NCI-H82 treated with DMSO at 0.1 percent for 48 hours (cell line): ENCODE data around the gene SQSTM1.
"Not testable (repeated sequence)": the region's sequence is repeated elsewhere in the genome, so short reads cannot be mapped to it uniquely, and the experiment has no call there.

Experiments
- DNase-seq: peaks from one replicate; lab custom pipeline; 2025; ENCODE audit not compliant: unreplicated experiment; lab: John Stamatoyannopoulos, UW

The SQSTM1 gene

GRCh38 chr5:179820483-179821297 is at the start of gene SQSTM1:
SQSTM1 (plus strand) TSS chr5:179820905; CDS start chr5:179820937, 32 bp downstream.
- DNase-seq = peak; percentile 2

- no peak for DNase-seq
Observed at GRCh38 chr5:179771311-179771895, 49.3 kb upstream of the SQSTM1 start.

GRCh38 chr5:179772351-179772750 is 48.4 kb upstream of the SQSTM1 start:
- no peak for DNase-seq

DNA sequence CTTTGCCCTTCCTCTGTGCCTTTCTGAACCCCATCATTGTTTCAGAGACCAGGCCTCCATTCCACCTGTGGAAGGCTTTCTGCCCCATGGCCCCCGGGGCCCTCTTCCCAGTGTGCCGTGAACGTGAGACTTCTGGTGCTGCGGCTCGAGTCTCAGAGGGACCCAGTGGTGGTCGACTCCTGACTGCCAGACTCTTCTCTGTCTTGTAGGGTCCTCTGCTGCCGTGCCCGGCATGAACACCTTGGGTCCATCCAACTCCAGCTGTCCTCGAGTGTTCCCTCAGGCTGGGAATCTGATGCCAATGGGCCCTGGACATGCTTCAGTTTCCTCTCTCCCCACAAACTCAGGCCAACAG is 47.0 kb upstream of the SQSTM1 start:
- no peak for DNase-seq

GRCh38 chr5:179774442-179774841 is 46.3 kb upstream of the SQSTM1 start:
- DNase-seq = no peak

DNA sequence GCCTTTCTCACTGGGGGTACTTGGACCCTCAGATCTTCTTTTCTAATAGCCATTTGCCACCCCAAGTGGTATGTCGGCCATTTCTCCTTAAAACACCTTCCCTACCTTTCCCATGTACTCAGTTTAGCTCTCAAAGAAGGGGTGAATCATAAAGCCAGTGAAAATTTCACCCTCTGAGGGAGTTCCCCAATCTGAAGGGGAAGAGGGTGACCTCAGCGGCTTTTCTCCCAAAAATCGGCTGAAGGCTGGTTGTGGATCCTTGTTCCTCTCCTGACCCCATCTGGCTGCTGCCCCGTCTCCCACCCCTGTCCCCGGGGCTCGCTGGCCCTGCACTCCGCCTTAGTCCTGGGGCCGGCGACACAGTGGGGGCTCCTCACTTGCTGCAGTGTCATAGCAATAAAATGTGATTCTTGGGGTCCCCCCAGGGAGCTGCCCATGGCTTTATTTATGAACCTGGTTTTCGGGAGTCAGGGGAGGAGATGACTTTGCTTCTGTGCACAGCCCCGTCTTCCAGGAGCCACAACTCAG is 44.2 kb upstream of the SQSTM1 start:
- DNase-seq = no peak

GRCh38 chr5:179777456-179777855 is 43.2 kb upstream of the SQSTM1 start:
- no peak for DNase-seq

GRCh38 chr5:179777909-179778308 is 42.8 kb upstream of the SQSTM1 start:
- DNase-seq = no peak

GRCh38 chr5:179778591-179778990 is 42.1 kb upstream of the SQSTM1 start:
- DNase-seq = no peak

DNA sequence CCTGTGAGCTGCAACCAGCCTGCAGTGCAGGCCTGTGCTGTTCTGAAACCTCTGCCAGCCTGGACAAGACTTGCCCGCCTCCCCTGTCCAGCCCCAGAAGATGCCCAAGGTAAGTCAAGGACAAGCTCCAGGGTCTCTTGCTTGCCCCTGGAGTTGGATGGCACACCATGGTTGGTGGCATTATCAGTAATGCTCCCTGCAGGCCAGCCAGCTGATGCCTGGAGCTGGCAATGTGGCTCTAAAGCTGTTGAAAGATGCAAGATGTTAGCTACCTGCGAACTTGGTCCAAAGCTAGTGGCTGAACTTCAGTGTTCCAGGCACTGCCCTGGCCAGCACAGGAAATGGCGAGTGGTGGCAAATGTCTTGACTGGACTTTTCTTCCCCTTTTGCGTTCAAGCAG is 40.9 kb upstream of the SQSTM1 start:
- no peak for DNase-seq

GRCh38 chr5:179780362-179780761 is 40.3 kb upstream of the SQSTM1 start:
- no peak for DNase-seq

DNA sequence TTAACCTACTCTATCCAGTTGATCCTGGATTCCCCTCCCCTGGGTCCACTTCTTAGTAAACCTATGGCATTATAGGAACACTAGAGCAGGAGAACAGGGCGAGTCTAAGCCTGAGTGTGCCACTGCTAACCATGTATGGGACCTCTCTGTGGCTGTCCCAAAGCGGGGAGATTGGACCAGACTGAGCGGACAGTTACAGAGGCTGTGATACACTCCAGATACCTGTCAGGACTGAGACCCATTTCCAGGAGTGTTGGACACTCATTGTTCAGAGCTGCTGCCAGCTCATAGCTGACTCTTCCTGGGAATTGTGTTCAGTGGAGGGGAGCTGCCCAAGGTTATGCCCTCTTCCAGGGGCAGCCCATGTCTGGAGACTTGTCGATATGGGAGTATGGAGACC is 38.9 kb upstream of the SQSTM1 start:
- no peak for DNase-seq

DNA sequence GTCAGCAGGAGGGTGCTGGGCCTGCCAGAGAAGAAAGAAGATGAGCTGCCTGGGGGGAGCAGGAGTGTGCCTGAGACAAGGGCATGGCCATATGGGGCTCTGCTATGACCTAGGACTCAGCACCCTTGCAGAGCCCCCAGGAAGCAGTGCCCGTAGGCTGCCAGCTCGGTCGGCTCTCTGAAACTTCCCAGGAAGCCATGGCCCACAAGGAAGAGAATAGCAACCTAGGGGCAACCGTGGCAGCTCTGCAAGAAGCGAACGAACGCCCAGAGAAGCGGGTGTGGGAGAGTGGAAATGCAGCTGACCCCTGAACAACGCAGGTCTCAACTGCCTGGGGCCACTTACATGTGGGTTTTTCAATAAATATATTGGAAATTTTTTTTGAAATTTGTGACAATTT is 37.6 kb upstream of the SQSTM1 start:
- DNase-seq = no peak

DNA sequence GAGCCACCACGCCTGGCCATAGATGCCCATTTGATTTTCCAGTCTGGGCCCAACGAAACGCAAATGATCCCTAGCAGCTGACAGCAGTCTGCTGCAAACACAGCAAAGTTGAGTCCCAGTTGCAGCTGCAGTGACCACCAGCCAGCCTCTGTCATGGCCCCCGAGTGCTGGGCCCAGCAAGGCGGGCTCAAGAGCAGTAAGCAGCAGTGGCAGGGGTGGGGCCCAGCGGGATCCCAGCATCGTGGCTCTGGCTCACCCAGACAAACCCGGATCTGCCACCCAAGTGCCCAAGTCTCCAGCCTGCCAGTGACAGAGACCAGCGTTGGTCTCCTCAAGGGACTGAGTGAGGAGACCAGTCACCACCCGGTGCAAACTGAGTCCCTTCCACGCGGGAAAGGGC is 33.8 kb upstream of the SQSTM1 start:
- DNase-seq = no peak

GRCh38 chr5:179788193-179788854 is 32.4 kb upstream of the SQSTM1 start:
- no peak for DNase-seq

- DNase-seq = not testable (repeated sequence)
Observed at GRCh38 chr5:179789278-179789677, 31.4 kb upstream of the SQSTM1 start.

DNA sequence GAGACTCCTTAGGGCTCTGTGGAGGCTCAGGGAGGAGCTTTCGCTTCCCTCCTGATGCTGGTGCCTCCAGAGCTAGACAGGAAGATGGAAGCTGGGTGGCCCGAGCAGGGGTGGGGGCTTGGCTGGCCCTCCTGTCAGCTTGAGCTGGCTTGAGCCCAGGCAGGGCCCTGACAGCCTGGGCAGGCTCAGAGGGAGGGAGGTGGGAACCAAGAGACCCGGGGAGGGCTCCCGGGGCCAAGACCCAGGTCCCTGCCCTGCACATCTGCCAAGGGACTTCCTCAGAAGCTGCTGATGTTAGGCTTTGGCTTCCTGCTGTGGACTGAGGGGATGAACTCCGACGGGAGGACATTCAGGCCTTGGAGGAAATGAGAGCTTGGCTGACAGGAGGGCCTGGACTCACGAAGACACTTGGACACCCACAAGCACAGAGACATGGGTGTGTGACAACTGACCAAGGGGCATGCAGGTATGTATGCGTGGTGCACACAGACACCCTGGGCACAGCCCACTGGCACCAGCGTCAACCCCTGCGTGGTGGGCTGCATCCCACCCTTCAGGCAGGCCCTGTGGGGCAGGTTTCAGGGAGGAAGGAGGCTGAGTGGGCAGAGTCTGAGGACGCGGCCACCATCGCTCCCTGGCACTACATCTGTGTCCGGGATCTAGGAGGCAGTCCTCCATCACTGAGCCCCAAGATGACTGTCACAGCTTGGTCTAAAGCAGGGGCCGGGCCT is 28.7 kb upstream of the SQSTM1 start:
- no peak for DNase-seq

- no peak for DNase-seq
Observed at GRCh38 chr5:179792612-179793467, 27.9 kb upstream of the SQSTM1 start.

GRCh38 chr5:179793468-179794139 is 27.1 kb upstream of the SQSTM1 start, which contains the start of gene LTC4S:
LTC4S (plus strand) TSS chr5:179793986; CDS start chr5:179794081, 95 bp downstream.
- no peak for DNase-seq

GRCh38 chr5:179794171-179794570 is 26.5 kb upstream of the SQSTM1 start:
- DNase-seq = no peak
